ENCODE results near the gene IGFL2.

DNA sequence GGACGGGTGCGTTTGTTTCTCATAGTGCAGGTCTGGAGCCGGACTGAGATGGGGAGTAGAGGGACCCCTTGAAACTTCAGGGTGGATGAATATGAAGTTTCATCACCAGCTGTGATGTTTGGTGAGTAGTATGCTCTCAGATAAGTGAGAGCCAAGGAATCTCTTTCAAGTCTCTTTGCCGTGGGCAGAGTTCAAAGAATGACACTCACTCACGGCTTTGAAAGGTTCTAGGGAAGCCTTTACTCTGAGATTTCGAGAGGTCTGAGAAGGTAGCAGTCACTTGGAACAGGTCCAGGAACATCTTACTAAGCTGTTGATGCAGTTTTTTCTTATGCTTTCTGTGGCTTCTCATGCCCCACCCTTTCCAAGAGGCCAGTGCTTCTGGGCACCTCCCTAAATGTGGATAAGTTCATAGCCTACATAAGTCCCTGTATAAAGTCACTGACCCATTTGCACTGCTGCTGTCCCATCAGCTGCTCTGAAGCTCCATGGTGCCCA, at the start of gene IGFL2:
- TF ChIP-seq CTCF (IDR thresholded peaks at IDR 0.05 in 8 of 11, conservative IDR thresholded peaks at IDR 0.05 in 3 of 11), result no peak
- no peak for TF ChIP-seq POLR2AphosphoS5 (IDR thresholded peaks at IDR 0.05)
- no peak for TF ChIP-seq POLR2A (IDR thresholded peaks at IDR 0.05)
